ENCODE measurements around the gene PRKCE. TPM values are rescaled to one million over a fixed set of nuclear protein-coding genes. Genes with fewer than 3 reads are reported as not detected.

Gene PRKCE
- total RNA-seq, 1 experiment from 2014 or later, result 14.8 TPM

- no peaks in the 10 kb centered on the region for H3K9me3 ChIP-seq (ENCODE audit: control insufficient read depth in 1 of 2, insufficient read depth in 1 of 2, low read depth in 1 of 2, low read length in 2 of 2)
- intact Hi-C loops (cut with micrococcal nuclease), result no loop called here
- DNase-seq (ENCODE audit: low read depth, low spot score), result no peak
- RAD21 ChIA-PET (ENCODE audit: low non-redundant PET in 1 of 2, low total read pairs in 2 of 2, uncharacterized antibody in 2 of 2, unreplicated experiment in 2 of 2), result no interaction called here
- H3K79me2 ChIP-seq (ENCODE audit: insufficient read depth, low read length), result no peaks in the 10 kb centered on the region
- POLR2A ChIA-PET, result no interaction called here
- no peak overlapping the region for H3K4me3 ChIP-seq (replicated peaks in 1 of 2; ENCODE audit: low read depth in 1 of 2, low read length in 2 of 2)
- no peak for TF ChIP-seq POLR2A (IDR thresholded peaks at IDR 0.05; ENCODE audit: borderline replicate concordance, extremely low read depth, insufficient read depth, insufficient read length)
- TF ChIP-seq EGR1 (IDR thresholded peaks at IDR 0.05; ENCODE audit: low read depth), result no peak
- no peak for TF ChIP-seq ZFX (IDR thresholded peaks at IDR 0.05)
- CTCF ChIA-PET, result interaction anchor here (1.2 kb wide), 1 partner anchor 13 kb away, joined by 4 read pairs; no protein-coding TSS in a partner anchor
- no peak overlapping the region for H3K4me2 ChIP-seq (ENCODE audit: low read length)
- no peak overlapping the region for H3K9ac ChIP-seq (ENCODE audit: low read length)
- H2AFZ ChIP-seq (ENCODE audit: low read depth, low read length, poor library complexity, severe bottlenecking), result no peak overlapping the region
- no peak for ATAC-seq
- no peaks in the 10 kb centered on the region for H3K36me3 ChIP-seq (ENCODE audit: control insufficient read depth in 1 of 2, insufficient read depth in 2 of 2, low read length in 2 of 2)
- H4K20me1 ChIP-seq (ENCODE audit: insufficient read depth), result no peaks in the 10 kb centered on the region
- H3K27me3 ChIP-seq (ENCODE audit: insufficient read depth, low read length), result no peaks in the 10 kb centered on the region
- H3K9me2 ChIP-seq (ENCODE audit: insufficient read depth), result no peaks in the 10 kb centered on the region
- BruUV-seq (replicated peaks), result no TSS peak
- no peak overlapping the region for H3K27ac ChIP-seq (ENCODE audit: low read depth, low read length)
- H3K4me1 ChIP-seq (ENCODE audit: control insufficient read depth in 1 of 2, insufficient read depth in 2 of 2, low read length in 2 of 2), result no peaks in the 10 kb centered on the region
Observed at GRCh38 chr2:46050027-46050426, 398.6 kb downstream of the PRKCE start.

- H2AFZ ChIP-seq (ENCODE audit: low read depth, low read length, poor library complexity, severe bottlenecking), result no peak overlapping the region
- H3K4me1 ChIP-seq (ENCODE audit: control insufficient read depth in 1 of 2, insufficient read depth in 2 of 2, low read length in 2 of 2), result no peaks in the 10 kb centered on the region
- H3K9me3 ChIP-seq (ENCODE audit: control insufficient read depth in 1 of 2, insufficient read depth in 1 of 2, low read depth in 1 of 2, low read length in 2 of 2), result no peaks in the 10 kb centered on the region
- intact Hi-C loops (cut with micrococcal nuclease), result no loop called here
- no peaks in the 10 kb centered on the region for H4K20me1 ChIP-seq (ENCODE audit: insufficient read depth)
- CTCF ChIA-PET, result interaction anchor here (1.2 kb wide), 1 partner anchor 13 kb away, joined by 4 read pairs; no protein-coding TSS in a partner anchor
- peak; percentile 70 for ATAC-seq
- no peaks in the 10 kb centered on the region for H3K36me3 ChIP-seq (ENCODE audit: control insufficient read depth in 1 of 2, insufficient read depth in 2 of 2, low read length in 2 of 2)
- no TSS peak for BruUV-seq (replicated peaks)
- H3K79me2 ChIP-seq (ENCODE audit: insufficient read depth, low read length), result no peaks in the 10 kb centered on the region
- H3K27ac ChIP-seq (ENCODE audit: low read depth, low read length), result no peak overlapping the region
- no peak overlapping the region for H3K4me2 ChIP-seq (ENCODE audit: low read length)
- H3K9me2 ChIP-seq (ENCODE audit: insufficient read depth), result no peaks in the 10 kb centered on the region
- H3K4me3 ChIP-seq (replicated peaks in 1 of 2; ENCODE audit: low read depth in 1 of 2, low read length in 2 of 2), result no peak overlapping the region
- RAD21 ChIA-PET (ENCODE audit: low non-redundant PET in 1 of 2, low total read pairs in 2 of 2, uncharacterized antibody in 2 of 2, unreplicated experiment in 2 of 2), result no interaction called here
- no peak for DNase-seq (ENCODE audit: low read depth, low spot score)
- H3K9ac ChIP-seq (ENCODE audit: low read length), result no peak overlapping the region
- H3K27me3 ChIP-seq (ENCODE audit: insufficient read depth, low read length), result no peaks in the 10 kb centered on the region
- POLR2A ChIA-PET, result no interaction called here
- TF ChIP-seq CTCF (IDR thresholded peaks at IDR 0.05 in 2 of 3, conservative IDR thresholded peaks at IDR 0.05 in 1 of 3; ENCODE audit: borderline replicate concordance in 1 of 3, insufficient read depth in 1 of 3, low read depth in 2 of 3, low read length in 2 of 3) (peak in 2 of 3 experiments; percentile 39 to 44; a peak in 4 of 6 replicates), ZFX (IDR thresholded peaks at IDR 0.05) (no peak)
Observed at GRCh38 chr2:46050489-46050888, 399.0 kb downstream of the PRKCE start.
